H7 (cell line): Measurements from ENCODE around the gene SAXO1. TPM values are rescaled to one million over a fixed set of nuclear protein-coding genes. Genes with fewer than 3 reads are reported as not detected.
"Not testable (repeated sequence)": the region's sequence is repeated elsewhere in the genome, so short reads cannot be mapped to it uniquely, and the experiment has no call there.

Experiments used
- DNase-seq: peaks from one replicate; pipeline ENCODE4 v3.0.0; 2012
- H3K27me3 ChIP-seq: 2 replicates; pipeline ENCODE4 v1.6.0; 2011; ENCODE audit warnings: mild to moderate bottlenecking, low read length; ENCODE audit not compliant: control insufficient read depth, insufficient read depth
- H3K36me3 ChIP-seq: replicated peaks from 2 replicates; pipeline ENCODE4 v1.5.1; 2011; ENCODE audit warnings: low read length; ENCODE audit not compliant: control insufficient read depth, insufficient read depth
- H3K4me3 ChIP-seq: 2 replicates; pipeline ENCODE4 v1.5.1; 2011; ENCODE audit warnings: low read depth, mild to moderate bottlenecking, control low read depth, low read length, moderate library complexity; ENCODE audit not compliant: insufficient read depth
- total RNA-seq: library from RNA; depleted of rRNA; stranded (reverse); fragments of >200 nt; shearing (Covaris generic); gene quantifications from 2 replicates; pipeline ENCODE4 v1.2.3, GENCODE V29; 2014

Gene SAXO1
- total RNA-seq, 1 experiment from 2014 or later: 0.21 TPM

- DNase-seq: no peak
- Histone ChIP-seq H3K27me3 (no peaks in the 10 kb centered on the region), H3K36me3 (no peaks in the 10 kb centered on the region), H3K4me3 (no peak overlapping the region)
Measured at GRCh38 chr9:18969128-18969527, 63.9 kb downstream of the SAXO1 start.

GRCh38 chr9:18955626-18956025 lies 77.4 kb downstream of the SAXO1 start:
- H3K27me3 ChIP-seq: no peaks in the 10 kb centered on the region
- H3K4me3 ChIP-seq: no peak overlapping the region
- H3K36me3 ChIP-seq: no peaks in the 10 kb centered on the region
- DNase-seq: no peak

GRCh38 chr9:18951936-18952335 lies 81.1 kb downstream of the SAXO1 start:
- no peaks in the 10 kb centered on the region for H3K27me3 ChIP-seq
- DNase-seq: no peak
- H3K36me3 ChIP-seq: no peaks in the 10 kb centered on the region
- no peak overlapping the region for H3K4me3 ChIP-seq

- Histone ChIP-seq H3K4me3 (no peak overlapping the region), H3K27me3 (no peaks in the 10 kb centered on the region), H3K36me3 (no peaks in the 10 kb centered on the region)
- no peak for DNase-seq
Measured at GRCh38 chr9:18947892-18948339, 85.1 kb downstream of the SAXO1 start.

GRCh38 chr9:18942801-18943200 lies 90.2 kb downstream of the SAXO1 start:
- Histone ChIP-seq H3K4me3 (no peak overlapping the region), H3K27me3 (no peaks in the 10 kb centered on the region), H3K36me3 (no peaks in the 10 kb centered on the region)
- no peak for DNase-seq

GRCh38 chr9:18941060-18941740 lies 91.8 kb downstream of the SAXO1 start:
- no peaks in the 10 kb centered on the region for H3K36me3 ChIP-seq
- no peak overlapping the region for H3K4me3 ChIP-seq
- no peaks in the 10 kb centered on the region for H3K27me3 ChIP-seq
- no peak for DNase-seq

- Histone ChIP-seq H3K36me3 (no peaks in the 10 kb centered on the region), H3K27me3 (no peaks in the 10 kb centered on the region), H3K4me3 (no peak overlapping the region)
- no peak for DNase-seq
Measured at GRCh38 chr9:18939943-18940342, 93.1 kb downstream of the SAXO1 start.

GRCh38 chr9:18936094-18936871 lies 96.7 kb downstream of the SAXO1 start:
- Histone ChIP-seq H3K27me3 (no peaks in the 10 kb centered on the region), H3K4me3 (no peak overlapping the region), H3K36me3 (no peaks in the 10 kb centered on the region)
- DNase-seq: no peak

GRCh38 chr9:18935541-18935940 lies 97.5 kb downstream of the SAXO1 start:
- no peak for DNase-seq
- Histone ChIP-seq H3K4me3 (no peak overlapping the region), H3K27me3 (no peaks in the 10 kb centered on the region), H3K36me3 (no peaks in the 10 kb centered on the region)

GRCh38 chr9:18930611-18931010 lies 102.4 kb downstream of the SAXO1 start:
- not testable (repeated sequence) for H3K27me3 ChIP-seq, H3K36me3 ChIP-seq, H3K4me3 ChIP-seq, DNase-seq

GRCh38 chr9:18928711-18929110 lies 104.3 kb downstream of the SAXO1 start:
- no peak for DNase-seq
- no peak overlapping the region for H3K4me3 ChIP-seq
- no peaks in the 10 kb centered on the region for H3K27me3 ChIP-seq
- no peaks in the 10 kb centered on the region for H3K36me3 ChIP-seq

GRCh38 chr9:18926513-18926912 lies 106.5 kb downstream of the SAXO1 start:
- DNase-seq: no peak
- Histone ChIP-seq H3K27me3 (no peaks in the 10 kb centered on the region), H3K4me3 (no peak overlapping the region), H3K36me3 (no peaks in the 10 kb centered on the region)

GRCh38 chr9:18925880-18926279 lies 107.1 kb downstream of the SAXO1 start:
- Histone ChIP-seq H3K4me3 (no peak overlapping the region), H3K27me3 (no peaks in the 10 kb centered on the region), H3K36me3 (no peaks in the 10 kb centered on the region)
- DNase-seq: no peak

- Histone ChIP-seq H3K4me3 (no peak overlapping the region), H3K27me3 (no peaks in the 10 kb centered on the region), H3K36me3 (no peaks in the 10 kb centered on the region)
- no peak for DNase-seq
Measured at GRCh38 chr9:18923671-18924430, 109.2 kb downstream of the SAXO1 start.

GRCh38 chr9:18923167-18923566 lies 109.8 kb downstream of the SAXO1 start:
- DNase-seq: no peak

More at GRCh38 chr9:18923167-18923566, 109.8 kb downstream of the SAXO1 start:
- H3K4me3 ChIP-seq: no peak overlapping the region
- H3K36me3 ChIP-seq: no peaks in the 10 kb centered on the region
- H3K27me3 ChIP-seq: no peaks in the 10 kb centered on the region
